ENCODE results near the gene MAP6. TPM values are rescaled to one million over a fixed set of nuclear protein-coding genes. Genes with fewer than 3 reads are reported as not detected.

The MAP6 gene
- total and polyA plus RNA-seq, 2 experiments from 2014 or later, result 2.9 to 5.6 TPM

DNA sequence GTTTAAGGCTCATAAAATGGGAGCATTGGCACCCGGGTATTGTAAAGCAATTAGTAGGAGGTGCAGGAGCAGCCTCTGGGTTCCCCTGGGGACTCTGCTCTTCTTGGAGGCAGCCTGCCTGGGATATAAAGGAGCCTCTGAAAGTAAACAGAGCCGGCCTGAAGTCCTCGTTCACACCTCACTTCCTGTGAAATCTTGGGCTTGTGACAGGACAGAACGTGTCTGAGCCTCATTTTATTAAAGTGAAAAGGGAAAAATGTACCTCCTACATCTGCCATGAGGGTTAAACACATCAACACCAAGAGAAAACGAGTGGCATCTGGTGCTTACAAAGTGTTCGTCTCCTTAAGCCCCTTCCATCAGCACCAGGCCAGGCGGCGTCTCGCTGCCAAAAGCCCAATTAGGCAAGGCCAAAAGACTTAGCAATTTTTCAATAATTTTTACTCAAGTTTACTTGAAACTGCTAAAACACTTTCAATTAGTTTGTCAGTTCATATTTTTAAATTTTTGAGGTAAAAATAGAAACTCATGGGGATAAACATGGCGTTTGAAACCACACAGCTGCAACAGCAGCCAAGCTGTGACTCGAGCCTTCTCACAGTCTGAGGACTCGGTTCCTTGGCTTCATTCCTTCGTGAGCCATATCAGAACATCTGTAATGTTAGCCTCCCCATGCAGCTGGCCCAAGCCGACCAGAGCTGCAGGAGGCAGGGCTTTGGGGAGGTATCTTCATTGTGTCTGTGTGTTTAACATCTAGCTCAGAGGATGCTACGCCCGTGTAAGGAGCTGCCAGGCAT is 33.6 kb downstream of the MAP6 start:
- peak in 1 of 2 donors; percentile 75 for DNase-seq (ENCODE audit: low read depth in 1 of 2, low spot score in 1 of 2)
- no peaks in the 10 kb centered on the region for H3K27me3 ChIP-seq
- no peaks in the 10 kb centered on the region for H3K9me3 ChIP-seq (ENCODE audit: low read depth)
- no peaks in the 10 kb centered on the region for H3K36me3 ChIP-seq
- H3K4me3 ChIP-seq, result no peak overlapping the region
- TF ChIP-seq, protein P1, sequence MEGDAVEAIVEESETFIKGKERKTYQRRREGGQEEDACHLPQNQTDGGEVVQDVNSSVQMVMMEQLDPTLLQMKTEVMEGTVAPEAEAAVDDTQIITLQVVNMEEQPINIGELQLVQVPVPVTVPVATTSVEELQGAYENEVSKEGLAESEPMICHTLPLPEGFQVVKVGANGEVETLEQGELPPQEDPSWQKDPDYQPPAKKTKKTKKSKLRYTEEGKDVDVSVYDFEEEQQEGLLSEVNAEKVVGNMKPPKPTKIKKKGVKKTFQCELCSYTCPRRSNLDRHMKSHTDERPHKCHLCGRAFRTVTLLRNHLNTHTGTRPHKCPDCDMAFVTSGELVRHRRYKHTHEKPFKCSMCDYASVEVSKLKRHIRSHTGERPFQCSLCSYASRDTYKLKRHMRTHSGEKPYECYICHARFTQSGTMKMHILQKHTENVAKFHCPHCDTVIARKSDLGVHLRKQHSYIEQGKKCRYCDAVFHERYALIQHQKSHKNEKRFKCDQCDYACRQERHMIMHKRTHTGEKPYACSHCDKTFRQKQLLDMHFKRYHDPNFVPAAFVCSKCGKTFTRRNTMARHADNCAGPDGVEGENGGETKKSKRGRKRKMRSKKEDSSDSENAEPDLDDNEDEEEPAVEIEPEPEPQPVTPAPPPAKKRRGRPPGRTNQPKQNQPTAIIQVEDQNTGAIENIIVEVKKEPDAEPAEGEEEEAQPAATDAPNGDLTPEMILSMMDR (IDR thresholded peaks at IDR 0.05; ENCODE audit: low read depth, low read length), result no peak
- peaks cover 21% of the 10 kb centered on the region for H3K4me1 ChIP-seq (ENCODE audit: low read depth)
- H3K27ac ChIP-seq, result no peak overlapping the region

DNA sequence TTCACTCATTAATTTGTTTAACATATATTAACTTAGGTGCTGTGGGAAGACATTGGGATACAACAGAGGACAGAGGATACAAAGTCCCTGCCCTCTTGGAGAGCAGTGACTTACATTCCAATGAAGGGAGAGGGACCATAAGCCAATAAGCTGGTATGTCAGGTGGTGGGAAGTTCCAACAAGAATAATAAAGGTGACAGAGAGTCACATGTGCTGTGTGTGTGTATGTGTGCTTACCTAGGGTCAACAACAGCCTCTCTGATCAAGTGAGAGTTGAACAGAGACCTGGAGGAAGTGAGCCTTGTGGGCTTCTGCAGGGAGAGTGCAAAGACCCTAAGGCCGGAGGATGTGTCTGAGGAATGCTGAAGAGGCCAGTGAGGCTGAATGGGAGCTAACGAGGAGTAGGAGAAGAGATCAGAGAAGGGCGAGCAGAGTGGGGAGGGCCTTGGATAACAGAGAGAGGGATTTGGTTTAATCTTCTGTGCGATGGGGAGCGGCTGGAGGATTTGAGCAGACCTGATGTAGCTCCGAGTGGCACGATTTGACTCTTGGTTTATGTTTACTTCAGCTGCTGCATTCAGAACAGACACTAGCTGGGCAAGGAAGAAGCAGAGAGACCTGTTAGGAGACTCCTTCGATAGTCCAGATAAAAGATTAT is 35.3 kb downstream of the MAP6 start:
- TF ChIP-seq, protein P1 (IDR thresholded peaks at IDR 0.05; ENCODE audit: low read depth, low read length), result no peak
- Histone ChIP-seq H3K4me1 (ENCODE audit: low read depth) (peaks cover 6% of the 10 kb centered on the region), H3K27ac (no peak overlapping the region), H3K9me3 (ENCODE audit: low read depth) (no peaks in the 10 kb centered on the region), H3K27me3 (no peaks in the 10 kb centered on the region), H3K36me3 (no peaks in the 10 kb centered on the region), H3K4me3 (no peak overlapping the region)
- no peak for DNase-seq (ENCODE audit: low read depth in 1 of 2, low spot score in 1 of 2)

DNA sequence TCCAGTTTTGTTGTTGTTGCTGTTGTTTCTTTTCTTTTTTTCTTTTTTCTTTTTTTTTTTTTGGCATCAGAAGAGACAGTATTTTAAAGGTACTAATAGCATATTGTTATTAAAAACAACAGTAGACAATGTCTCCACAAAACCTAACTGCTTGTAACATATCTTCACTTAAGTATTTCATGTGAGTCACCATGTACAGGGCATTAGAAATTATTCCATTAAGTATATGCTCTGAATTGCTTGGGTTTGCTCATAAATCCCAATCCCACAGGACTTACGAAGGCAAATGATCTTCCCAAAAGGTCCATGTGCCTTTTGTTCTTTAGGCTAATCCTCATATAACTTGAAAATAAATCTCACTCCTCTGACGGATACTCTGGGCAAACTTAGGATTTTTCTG is 35.9 kb downstream of the MAP6 start:
- TF ChIP-seq, protein P1 (IDR thresholded peaks at IDR 0.05; ENCODE audit: low read depth, low read length), result no peak

DNA sequence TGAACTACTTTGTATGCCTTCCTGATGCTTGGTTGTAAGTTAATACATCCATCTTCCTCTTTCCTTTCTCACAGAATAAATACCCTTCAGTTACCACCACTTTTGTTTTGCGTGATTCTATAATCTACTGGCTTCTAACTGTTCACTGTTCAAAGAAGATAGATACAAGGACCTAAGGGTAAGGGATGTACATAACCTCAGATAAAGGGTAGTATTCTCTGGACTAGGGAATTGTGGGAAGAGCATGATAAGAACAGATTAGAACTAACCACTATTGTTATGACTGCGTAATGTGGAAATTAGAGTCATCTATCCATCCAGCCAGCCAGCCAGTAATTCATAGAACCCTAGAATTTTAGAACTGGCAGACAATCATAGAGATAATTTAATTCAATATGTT is 36.4 kb downstream of the MAP6 start:
- TF ChIP-seq, protein P1 (IDR thresholded peaks at IDR 0.05; ENCODE audit: low read depth, low read length), result no peak

More for the DNA sequence above, 35.9 kb downstream of the MAP6 start:
- Histone ChIP-seq H3K36me3 (no peaks in the 10 kb centered on the region), H3K4me3 (no peak overlapping the region), H3K27me3 (no peaks in the 10 kb centered on the region), H3K27ac (no peak overlapping the region), H3K9me3 (ENCODE audit: low read depth) (no peaks in the 10 kb centered on the region), H3K4me1 (ENCODE audit: low read depth) (peaks cover 6% of the 10 kb centered on the region)
- DNase-seq (ENCODE audit: low read depth in 1 of 2, low spot score in 1 of 2), result peak in 1 of 2 donors; percentile 23

DNA sequence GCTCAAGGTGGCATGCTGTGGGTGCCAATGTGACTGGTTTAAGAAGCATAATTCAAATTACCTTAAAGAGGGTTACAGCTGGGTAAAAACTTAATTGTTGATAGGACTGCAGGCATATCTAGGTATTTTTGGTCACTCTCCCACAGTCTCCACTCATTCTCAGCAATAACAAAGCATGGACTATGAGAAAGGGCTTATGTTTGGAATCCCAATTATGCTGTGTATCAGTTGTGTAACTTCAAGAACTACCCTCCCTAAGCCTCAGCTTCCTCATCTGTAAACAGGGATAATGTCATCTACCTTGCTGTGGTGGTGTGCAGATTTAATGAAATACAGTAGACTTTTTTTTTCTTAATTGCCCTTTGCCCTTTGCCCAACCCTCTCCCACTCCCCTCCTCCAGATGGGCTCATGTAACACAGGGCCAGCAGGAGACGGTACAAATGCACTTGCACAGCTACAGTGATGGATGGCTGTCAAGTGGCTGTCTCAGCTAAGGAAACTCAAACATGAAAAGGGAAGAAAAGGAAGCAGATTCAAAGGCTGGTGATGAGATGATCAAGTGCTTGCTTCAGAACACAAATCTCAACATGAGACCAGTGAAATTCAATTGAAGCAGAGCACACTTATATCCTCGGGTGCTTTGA is 37.6 kb downstream of the MAP6 start:
- no peaks in the 10 kb centered on the region for H3K9me3 ChIP-seq (ENCODE audit: low read depth)
- no peaks in the 10 kb centered on the region for H3K27me3 ChIP-seq
- no peaks in the 10 kb centered on the region for H3K36me3 ChIP-seq
- TF ChIP-seq, protein P1 (IDR thresholded peaks at IDR 0.05; ENCODE audit: low read depth, low read length), result no peak
- H3K27ac ChIP-seq, result no peak overlapping the region
- H3K4me3 ChIP-seq, result no peak overlapping the region
- peak in 1 of 2 donors; percentile 23 for DNase-seq (ENCODE audit: low read depth in 1 of 2, low spot score in 1 of 2)
- H3K4me1 ChIP-seq (ENCODE audit: low read depth), result peaks cover 6% of the 10 kb centered on the region

More for the DNA sequence above, 36.4 kb downstream of the MAP6 start:
- H3K4me3 ChIP-seq, result no peak overlapping the region
- no peak overlapping the region for H3K27ac ChIP-seq
- H3K27me3 ChIP-seq, result no peaks in the 10 kb centered on the region
- DNase-seq (ENCODE audit: low read depth in 1 of 2, low spot score in 1 of 2), result peak in 1 of 2 donors; percentile 37
- H3K4me1 ChIP-seq (ENCODE audit: low read depth), result peaks cover 6% of the 10 kb centered on the region
- no peaks in the 10 kb centered on the region for H3K36me3 ChIP-seq
- H3K9me3 ChIP-seq (ENCODE audit: low read depth), result no peaks in the 10 kb centered on the region
